HepG2 (cell line): Measurements from ENCODE around the gene AMELY. TPM values are rescaled to one million over a fixed set of nuclear protein-coding genes. Genes with fewer than 3 reads are reported as not detected.

ENCODE experiments used
- polyA plus RNA-seq, 8 experiments: library from polyadenylated mRNA; depleted of rRNA in 3 of 8; stranded (reverse) in 7 of 8; unstranded in 1 of 8; fragments of >200 nt; fragmentation: Illumina TruSeq in 4 of 8; extraction: Trizol in 4 of 8; gene quantifications; 2 replicates each; pipeline versions ENCODE4 v1.2.1 to v1.2.3, GENCODE V29; 2011 to 2016; ENCODE audit warnings: low read depth in 4 of 8, missing spikeins in 1 of 8, mixed read lengths in 1 of 8; ENCODE audit not compliant: insufficient read depth in 1 of 8
- total RNA-seq, 5 experiments: library from RNA; depleted of rRNA; stranded (reverse); fragments of >200 nt; fragmentation: Illumina TruSeq; extraction: Trizol; gene quantifications; 2 replicates each; pipeline ENCODE4 v1.2.3, GENCODE V29; 2016; ENCODE audit warnings: low read depth in 1 of 5

The AMELY gene
- total and polyA plus RNA-seq, 2 of the 13 experiments (the other 11 are each of a cell fraction or from before 2014, with no cell fraction given) = not detected

Other genes with a start within 250 kb of the AMELY start
- 0.91 and 1.4 TPM in 2 replicates for gene TBL1Y, start 1.1 kb downstream of the AMELY start, total RNA-seq (2016; rRNA removed; fragmentation: Illumina TruSeq; extraction: Trizol)
- gene TBL1Y, start 1.1 kb downstream of the AMELY start, polyA plus RNA-seq (2011; rRNA removed) = 0.37 and 0.71 TPM in 2 replicates